Stimulated activated CD4-positive, alpha-beta T cell treated with anti-CD3 and anti-CD28 coated beads, Interleukin-15, amount 100 ng/mL, for 24 hours (primary cell): ENCODE measurements around the gene PPP6R1.
A peak's percentile ranks its signal among the peaks of the same experiment; 100 is the strongest.

Experiments used
- DNase-seq: peaks from one replicate; pipeline ENCODE4 v3.0.0-alpha.2; 2020

The PPP6R1 gene

GRCh38 chr19:55283548-55284377 lies 24.9 kb upstream of the PPP6R1 start, which contains the start of gene BRSK1:
Gene BRSK1 (plus strand): TSS chr19:55283997. CDS start chr19:55284443, 446 bp downstream.
- peak; percentile 58 for DNase-seq

- DNase-seq: peak; percentile 96
Measured at GRCh38 chr19:55279770-55280643, 21.2 kb upstream of the PPP6R1 start, which contains the start of gene HSPBP1. Gene HSPBP1 (minus strand): TSS chr19:55280110. CDS start chr19:55279608, 502 bp downstream.

DNA sequence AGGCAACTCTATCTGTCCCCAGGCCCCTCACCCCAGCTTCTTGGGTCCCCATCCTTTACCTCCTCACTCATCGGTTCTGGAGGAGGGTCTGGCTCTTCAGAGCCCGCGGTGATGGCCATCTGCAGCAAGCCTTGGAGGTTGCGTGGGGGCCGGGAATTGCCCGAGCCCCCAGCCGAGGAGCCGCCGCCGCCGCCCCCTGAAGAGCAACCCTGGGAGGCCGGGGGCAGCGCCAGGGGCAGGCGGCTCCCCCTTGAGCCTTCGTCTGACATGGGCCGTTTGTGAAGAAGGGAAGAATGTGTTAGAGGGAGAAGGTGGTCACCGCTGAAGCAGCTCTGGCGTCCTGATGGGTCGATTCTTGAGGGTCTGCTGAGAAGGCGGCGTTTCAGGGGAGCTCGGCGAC lies 20.5 kb upstream of the PPP6R1 start:
- no peak for DNase-seq

GRCh38 chr19:55278391-55279135 lies 19.7 kb upstream of the PPP6R1 start:
- DNase-seq: no peak

- DNase-seq: no peak
Measured at GRCh38 chr19:55277494-55277893, 18.7 kb upstream of the PPP6R1 start.

DNA sequence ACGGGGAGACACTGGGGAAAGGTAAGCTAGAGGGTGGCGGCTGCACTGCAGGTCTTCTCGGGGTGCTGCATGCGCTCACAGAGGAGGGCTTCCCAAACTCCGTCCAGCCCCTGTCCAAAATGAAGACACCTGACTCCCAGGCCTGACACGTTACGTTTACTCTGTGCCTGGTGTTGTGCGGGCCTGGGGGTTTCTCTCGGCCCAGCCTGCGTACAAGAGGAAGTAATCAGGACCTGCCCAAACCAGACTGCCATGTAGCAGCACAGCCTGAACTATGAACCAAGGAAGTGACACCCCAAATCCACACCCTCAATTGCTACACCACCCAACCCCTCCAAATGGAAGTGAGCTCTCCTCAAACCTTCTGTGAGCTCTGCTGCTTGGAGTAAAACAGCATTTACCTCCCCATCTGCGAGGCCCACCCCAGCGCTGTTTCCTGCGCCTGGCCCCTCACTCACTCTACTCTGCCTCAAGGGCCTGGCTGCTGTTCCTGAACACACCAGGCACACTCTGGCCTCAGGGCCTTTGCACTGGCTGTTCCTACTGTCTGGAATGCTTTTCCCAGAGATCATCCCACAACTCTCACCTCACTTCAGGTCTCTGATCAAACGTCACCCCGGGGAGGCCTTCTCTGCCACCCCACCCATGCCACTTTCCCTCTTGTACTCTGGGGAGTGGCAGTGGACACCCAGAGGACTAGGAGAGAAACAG lies 18.1 kb upstream of the PPP6R1 start:
- no peak for DNase-seq

GRCh38 chr19:55275851-55276719 lies 17.3 kb upstream of the PPP6R1 start:
- DNase-seq: no peak

GRCh38 chr19:55273978-55274707 lies 15.3 kb upstream of the PPP6R1 start:
- no peak for DNase-seq

- DNase-seq: no peak
Measured at GRCh38 chr19:55272142-55272541, 13.3 kb upstream of the PPP6R1 start.

DNA sequence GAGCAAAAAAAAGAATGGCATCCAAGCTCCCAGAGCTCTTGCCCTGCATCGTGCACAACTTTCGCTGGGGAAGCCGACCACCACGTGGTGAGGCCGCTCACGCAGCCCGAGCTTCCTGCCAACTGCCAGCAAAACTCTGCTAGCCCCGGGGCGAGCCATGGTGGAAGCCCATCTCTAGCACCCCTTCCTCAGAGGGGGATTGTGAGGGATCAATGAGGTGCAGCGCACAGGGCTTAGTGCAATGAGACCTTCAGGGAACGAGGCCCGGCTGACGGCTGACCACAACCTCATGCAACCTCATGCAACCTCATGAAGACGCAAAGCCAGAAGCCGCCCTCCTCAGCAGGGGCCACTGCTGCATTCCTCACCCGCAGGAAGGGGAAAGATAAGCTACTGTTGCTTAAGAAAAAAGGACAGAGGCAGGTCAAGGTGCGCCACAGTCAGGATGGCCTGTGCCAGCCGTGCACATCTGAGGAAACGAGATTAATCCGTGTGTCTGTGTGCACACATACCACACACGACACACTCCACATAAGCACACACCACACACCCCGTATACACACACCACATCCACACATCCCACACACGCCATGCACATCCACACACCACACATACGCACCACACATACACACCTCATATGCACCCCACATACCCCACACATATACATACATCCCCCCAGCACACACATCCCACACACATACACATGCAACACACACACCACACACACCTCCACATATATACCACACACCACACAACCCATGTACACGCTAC lies 11.5 kb upstream of the PPP6R1 start:
- DNase-seq: no peak

GRCh38 chr19:55269299-55269698 lies 10.5 kb upstream of the PPP6R1 start:
- no peak for DNase-seq

GRCh38 chr19:55266840-55267239 lies 8.0 kb upstream of the PPP6R1 start:
- no peak for DNase-seq

DNA sequence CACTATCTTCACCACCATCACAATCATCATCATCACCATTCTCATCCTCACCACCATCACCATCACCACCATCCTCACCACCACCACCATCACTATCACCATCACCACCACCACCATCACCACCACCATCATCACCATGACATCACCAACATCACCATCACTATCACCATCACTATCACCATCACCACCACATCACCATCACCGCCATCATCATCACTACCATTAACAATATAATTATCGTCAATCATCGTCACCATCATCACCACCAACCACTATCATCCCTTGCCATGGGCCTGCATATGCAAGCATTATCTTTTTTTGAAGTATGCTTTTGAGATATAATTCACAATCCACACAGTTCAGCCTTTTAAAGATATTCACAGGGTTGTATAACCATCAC lies 7.6 kb upstream of the PPP6R1 start:
- no peak for DNase-seq

GRCh38 chr19:55265723-55266386 lies 7.0 kb upstream of the PPP6R1 start:
- DNase-seq: no peak

DNA sequence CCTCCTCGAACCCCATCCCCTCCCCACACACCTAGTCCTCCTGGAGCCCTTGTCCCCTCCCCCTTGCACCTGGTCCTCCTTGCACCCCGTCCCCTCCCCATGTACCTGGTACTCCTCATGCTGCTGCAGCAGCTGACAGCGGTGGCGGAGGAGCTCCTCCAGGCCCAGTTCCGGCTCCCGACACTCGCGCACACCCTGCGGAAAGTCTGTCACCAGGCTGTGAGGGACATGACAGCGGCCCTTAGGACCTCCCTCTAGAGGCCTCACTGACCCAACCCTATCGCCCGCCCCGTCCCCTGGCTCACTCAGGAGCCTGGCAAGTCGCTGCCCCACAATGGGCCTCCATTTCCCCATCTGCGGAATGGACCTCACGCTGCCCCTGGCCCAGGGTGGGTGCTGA lies 6.4 kb upstream of the PPP6R1 start:
- no peak for DNase-seq

GRCh38 chr19:55264531-55264930 lies 5.7 kb upstream of the PPP6R1 start:
- DNase-seq: no peak

DNA sequence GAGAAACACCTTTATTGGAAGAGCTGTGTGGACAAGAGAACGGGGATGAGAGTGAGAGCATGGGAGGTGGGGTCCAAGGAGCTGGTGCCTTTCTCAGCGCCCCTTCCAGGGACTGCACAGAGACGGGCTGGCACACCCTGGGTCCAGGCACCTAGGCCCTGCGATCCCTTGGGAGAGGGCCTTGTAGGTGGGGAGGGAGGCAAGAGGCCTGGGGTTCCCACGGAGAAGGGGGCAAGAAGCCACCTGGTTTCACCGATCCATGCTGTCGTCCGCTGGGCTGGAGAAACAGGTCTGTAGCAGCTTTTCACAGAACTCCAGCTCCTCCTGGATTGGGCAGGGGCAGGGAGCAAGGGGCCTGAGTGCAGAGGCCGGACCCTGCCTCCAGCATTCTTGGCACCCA lies 3.5 kb upstream of the PPP6R1 start:
- DNase-seq: no peak

- DNase-seq: no peak
Measured at GRCh38 chr19:55261671-55262126, 2.9 kb upstream of the PPP6R1 start.
